ENCODE results near the gene KCNC1.

KCNC1 gene

DNA sequence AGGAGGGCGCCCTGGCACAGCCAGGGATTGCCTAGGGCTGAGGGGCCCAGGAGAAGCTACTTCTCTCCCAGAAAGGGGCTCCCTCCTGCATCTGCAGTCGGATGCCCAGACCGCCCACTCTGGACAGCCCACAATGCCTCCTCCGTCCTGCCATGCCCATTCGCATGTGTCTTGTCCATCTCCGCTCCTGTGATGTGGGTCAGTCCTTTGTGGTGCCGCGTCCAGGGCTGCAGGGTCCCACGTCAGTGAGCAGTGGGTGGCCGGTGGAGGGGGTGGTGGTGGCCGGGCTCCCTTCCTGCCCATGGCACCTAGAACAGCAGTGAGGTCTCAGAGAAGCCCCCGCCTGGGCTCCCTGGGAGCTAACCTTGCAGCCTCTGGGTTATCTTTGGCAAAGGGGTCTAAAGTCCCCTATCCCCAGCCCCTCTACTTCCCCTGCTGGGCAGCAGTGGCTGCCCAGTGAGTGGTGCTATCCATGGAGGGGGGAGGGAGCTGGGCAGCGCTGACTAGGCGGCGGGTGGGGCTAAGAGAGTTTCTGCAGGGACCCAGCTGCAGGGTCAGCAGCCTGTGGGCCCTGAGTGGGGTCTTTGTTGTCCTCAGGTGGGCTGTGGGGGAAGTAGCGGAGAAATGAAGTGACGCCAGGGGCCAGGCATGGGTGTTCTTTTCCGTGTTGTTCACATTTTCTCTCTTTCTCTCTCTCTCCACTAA is 41.1 kb downstream of the KCNC1 start:
- no peak for DNase-seq

DNA sequence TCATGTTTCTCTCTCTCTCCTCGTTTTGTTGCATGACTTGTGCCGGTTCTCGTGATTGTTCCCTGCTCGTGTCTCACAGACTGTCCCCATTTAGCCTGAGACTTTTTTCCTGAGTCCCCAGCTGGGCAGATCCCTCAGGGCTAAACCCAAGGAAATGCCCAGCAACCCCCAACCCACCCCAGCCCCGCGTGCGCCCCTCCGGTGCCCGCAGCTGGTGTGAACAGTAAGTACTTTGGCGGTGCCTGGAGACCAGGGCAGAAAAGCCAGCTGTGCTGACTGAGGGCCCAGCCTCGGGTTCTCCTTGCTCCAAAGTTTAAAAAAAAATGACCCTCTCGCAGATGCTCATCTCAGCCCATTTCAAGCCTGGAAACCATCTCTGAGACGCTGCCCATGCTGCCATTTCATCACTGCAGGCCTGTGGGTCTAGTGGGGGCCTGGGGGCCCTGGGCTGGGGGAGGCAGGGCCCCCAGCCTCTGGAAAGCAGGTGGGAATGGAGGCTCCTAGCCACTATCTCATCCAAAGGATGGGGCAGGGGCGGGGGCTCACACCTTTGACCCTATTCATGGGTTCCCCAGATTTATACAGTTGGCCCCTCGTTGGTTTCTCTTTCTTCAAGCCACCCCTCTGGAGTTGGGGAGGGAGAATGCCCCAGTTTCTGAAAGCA is 41.8 kb downstream of the KCNC1 start:
- DNase-seq = no peak

DNA sequence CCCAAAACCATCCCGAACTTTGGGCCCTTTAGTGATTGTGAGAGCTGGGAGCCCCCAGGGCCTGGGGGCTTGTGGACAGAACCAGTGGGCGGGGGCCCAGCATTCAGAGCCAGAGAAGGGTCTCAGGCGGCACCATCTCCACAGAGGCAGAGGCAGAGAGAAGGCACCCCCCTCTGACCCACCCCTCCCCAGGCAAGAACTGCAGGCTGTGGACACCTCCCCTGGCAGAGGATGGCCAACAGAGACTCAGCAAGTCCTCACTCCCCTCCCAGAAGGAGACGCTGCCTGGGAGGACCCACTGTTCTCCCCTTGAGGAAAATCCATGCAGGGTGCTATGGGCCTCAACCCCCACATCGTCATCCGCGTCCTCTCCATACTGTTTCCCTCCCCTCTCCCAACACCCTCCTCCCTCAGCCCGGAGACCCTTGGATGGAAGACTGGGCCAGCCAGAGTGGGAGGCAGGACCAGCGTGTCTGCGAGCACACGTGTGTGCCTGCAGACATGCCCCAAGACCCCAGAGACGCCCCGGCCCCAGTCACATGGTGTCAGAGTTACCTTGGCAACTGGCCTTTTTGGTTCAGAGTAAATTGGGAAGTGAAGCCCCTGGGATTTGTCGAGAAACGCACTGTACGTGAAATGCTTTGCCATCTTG is 42.6 kb downstream of the KCNC1 start:
- no peak for DNase-seq

DNA sequence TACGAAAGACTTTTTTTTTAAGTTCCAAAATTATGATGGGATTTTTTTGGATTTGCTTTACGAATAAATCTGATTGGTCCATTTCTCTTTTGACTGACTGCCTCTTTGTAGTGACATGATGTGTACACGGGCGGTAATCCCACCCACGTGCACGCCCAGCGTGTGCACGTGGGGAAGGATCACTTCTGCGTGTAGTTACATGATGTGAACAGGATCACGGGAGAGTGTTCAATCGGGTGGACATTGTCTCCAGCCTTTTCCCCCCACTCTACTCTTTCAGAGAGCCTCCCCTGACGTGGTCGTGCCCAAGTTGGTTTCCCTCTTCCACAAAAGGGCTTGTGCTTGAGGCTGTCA is 43.1 kb downstream of the KCNC1 start:
- DNase-seq = no peak

DNA sequence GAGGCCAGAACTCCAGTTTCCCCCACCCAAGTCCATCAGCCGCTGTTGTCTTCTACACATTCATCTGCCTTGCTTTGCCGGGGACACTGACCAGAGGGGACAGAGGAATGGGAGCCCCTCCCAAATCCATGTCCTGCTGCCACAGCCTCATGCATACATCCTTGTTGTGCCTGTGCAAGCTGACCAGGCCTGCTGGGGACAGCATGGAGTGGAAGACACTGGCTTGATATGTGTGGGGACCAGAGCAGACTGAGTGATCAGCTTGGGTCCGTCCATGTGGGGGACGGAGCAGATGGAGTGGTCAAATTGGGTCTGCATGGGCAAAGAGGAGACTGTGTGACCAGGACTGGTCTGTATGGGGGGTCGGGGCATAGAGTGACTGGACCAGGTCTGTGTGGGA is 43.8 kb downstream of the KCNC1 start:
- DNase-seq = no peak

DNA sequence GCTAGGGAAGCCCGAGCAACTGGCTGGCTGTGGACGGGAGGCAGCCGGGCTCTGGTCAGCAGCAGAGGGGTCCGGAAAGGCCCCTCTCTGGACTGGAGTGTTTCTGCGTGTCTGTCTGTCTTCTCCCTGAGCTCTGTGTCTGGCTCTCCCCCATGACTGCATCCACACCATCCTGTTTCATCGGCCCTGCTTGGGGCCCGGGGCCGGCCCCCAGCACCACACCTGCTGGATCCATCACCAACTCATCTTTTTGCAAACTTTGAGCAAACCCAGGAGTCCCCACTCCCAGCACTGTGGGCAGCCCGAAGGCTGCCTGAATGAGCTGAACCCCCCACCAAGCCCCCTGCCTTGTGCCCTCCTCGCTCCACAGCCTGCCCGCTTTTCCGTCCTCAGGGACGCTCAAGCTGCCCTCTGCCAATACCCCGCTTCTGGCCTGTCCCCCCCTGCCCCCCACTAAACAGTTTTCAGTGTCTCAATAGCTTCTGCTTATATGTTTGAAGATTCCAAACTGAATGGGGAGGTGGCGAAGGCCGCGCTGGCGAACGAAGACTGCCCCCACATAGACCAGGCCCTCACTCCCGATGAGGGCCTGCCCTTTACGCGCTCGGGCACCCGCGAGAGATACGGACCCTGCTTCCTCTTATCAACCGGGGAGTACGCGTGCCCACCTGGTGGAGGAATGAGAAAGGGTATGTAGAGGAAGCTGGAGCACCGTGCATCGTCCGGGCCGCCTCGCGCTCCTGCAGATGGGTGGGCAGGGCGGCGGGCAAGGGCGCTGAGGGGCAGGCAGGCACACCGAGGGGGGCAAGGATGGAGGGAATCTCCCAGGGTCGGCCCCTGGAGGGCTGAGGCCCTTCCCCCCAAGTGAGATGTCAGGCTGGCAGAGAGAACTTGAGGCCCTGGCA is 44.6 kb downstream of the KCNC1 start:
- no peak for DNase-seq

DNA sequence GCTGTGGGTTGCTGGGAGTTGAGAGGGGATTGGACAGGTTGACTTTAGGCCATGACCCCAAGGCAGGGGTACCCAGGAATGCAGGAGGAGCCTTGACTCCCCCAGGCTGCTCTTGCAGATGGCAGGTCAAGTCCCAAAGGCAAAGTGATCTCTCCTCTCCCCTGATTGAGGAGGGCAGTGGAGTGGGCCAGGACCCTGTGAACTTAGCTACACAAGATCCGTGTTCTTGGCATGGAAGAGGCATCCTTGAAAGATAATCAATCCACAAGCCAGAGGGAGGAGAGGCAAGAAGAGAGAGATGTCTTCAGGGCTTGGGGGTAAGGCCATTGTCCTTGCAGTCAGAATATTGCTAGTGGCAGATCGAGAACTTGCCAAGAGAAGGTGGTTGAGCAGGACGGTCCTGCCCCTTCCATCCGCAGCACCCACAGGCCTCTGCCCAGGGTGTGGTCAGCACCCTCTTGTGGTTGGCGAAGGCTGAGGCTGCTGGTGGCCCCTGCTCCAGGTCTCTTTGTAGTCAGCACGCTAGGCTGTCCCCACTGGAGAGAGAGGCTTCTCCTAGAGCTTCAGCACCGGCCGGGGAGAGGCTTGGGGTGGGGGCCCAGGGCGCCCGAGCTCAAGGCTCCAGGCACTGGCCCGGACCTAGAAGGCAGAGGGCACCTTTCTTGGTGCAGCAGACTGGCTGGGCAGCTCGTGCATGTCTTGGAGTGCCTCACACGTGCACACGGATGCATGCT is 45.4 kb downstream of the KCNC1 start:
- no peak for DNase-seq

DNA sequence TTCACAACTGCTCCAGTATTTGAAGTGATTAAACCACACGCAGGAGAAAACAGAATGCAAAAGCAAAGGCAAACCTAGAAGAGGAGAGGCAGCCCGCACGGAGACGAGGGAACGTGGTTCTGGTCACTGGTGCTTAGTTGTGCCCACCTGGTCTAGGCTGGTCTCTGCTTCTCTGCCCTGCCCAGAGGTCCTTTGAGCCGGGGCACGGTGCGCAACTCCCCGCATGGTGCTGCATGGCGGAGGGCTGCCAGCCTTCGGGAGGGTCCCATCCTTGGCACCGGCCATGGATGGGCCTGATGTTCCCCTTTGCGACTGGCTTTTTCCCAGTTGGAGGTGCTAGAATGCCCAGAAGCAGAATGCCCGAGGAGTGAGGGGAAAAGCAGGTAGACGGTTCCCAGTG is 46.1 kb downstream of the KCNC1 start:
- DNase-seq = no peak

DNA sequence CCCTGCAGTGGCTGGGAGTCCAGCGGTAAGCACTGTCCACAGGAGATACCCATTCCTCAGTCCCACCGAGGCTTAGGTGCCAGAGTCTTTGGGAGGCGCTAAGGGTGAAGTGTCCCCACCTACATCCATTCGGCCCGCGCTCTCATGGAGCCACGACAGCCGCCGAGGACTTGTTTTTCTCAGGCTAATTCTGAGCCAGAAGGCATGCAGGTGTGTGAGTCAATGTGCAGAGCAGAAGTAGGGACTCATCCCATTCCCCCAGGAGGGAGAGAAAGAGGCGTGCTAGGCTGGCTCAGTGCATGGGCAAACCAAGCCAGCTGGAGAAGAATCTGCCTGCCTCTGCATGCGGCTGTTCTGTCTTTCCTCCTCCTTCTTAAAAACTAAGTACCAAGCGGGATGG is 46.6 kb downstream of the KCNC1 start:
- DNase-seq = no peak

DNA sequence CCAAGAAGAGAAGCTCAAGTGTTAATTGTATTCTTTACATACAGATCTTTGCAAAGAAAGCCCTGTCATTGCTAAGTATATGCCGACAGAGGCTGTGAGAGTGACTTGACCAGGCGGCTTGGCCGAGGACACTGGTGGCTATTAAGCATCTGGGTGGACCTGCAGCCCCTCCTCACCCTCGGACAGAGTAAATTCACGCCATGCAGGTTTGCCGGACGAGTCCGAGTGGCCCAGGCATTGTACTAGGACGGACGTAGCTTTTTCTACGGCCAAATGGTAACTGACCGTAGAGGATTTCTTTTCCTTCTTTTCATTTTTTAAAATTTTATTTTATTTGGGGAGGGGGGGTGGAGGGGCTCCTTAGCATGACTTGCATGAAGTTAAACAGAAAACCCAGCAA is 47.0 kb downstream of the KCNC1 start:
- no peak for DNase-seq

DNA sequence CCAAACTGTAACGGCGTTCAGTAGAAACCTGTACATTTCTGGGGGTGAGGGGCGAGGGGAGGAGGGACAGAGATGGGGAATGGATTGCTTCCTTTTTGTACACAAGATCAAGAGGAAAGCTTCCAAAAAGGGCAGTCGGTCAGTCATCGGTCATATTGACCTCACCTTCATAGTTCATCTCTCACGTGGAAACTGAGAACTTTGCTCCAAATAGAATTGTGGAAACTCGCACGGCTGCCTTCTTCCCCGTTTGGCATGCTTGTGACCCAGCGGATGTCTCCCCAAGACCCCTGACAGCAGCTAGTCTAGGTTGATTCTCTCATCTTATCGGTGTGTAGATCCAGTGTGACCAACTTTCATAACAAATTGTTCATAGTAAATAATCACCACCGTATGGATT is 47.6 kb downstream of the KCNC1 start:
- no peak for DNase-seq

DNA sequence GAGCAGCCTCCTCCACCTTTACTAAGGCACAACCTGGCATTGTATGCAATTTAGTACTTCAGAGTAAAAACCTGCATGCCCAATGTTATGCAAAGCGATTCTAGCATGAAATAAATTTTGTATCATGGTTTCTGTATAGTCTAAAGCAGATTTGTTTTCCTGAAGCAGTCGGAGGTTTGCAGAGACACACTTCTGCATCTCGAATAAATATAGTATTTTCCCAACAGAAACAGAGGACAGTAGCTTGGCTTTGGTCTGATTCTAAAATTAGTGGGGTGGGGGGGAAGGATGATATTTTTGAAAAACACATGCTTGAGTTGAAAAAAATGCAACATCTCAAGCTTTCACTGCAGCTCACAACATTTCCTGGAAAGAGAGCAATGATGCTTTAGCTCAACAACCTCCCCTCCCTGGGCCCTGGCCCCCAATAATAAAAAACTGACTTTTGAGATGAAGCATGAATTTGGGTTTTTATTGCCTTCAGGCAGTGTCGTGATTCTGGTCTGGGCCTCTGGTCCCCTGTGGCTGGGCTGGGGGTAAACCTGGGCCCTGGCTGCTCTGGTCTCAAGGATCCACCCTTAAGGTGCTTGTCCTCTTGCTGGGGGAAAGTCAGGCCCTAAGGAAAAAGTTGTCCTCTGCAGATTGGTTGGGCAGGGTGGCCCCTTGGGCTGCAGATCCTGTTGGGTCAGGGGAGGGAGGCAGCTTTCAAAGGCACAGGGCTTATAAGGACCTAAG is 48.2 kb downstream of the KCNC1 start:
- DNase-seq = no peak

DNA sequence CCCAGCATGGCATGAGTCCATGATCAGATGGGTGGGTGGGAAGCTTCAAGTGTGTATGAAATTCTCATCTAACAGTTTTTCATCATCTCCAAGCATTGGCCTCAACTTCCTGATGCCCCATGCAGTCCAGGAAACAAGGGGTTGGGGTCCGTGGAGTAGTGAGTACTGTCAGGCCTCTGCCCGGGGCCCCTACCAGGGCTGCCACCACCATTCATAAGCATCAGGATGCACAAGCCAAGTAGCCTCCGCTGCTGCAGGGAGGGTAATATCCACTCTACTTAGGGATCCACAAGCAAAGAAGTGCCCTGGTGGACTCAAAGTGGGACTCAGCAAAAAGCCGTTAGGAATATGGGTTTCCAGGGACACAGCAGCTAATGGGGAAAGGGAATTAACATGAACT is 49.3 kb downstream of the KCNC1 start:
- DNase-seq = no peak

DNA sequence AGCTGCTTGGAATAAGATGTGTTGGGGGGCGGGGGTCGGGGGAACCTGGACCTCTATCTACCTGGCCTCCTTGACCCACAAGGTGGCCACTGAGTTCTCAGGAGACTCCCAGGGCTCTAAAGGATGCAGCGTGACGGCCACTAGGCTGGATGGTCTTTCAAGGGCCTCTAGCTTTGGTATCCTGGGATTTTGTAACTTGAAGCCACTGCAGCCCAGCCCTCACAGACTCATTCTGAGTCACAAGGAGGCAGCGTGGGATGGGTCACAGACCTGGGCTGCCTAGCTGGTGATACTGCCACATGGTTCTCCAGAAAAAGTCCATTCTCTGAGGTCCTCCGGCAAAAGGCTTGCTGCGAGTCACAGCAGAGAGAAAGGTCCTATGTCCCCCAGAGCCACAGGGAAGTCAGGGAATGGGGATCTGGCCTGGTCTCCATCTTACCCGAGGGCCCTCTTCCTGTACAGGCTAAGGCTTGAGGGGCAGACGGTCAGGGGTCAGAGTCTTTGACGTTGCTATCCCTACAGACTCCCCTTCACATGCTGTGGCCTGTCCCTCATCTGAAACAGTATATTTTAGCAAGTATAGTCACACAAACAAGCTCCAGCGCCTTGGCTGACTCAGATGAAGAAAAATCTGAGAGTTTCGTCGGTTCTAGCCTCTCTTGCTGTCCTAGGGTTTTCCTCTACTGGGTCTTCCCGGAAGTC is 52.4 kb downstream of the KCNC1 start:
- DNase-seq = no peak

DNA sequence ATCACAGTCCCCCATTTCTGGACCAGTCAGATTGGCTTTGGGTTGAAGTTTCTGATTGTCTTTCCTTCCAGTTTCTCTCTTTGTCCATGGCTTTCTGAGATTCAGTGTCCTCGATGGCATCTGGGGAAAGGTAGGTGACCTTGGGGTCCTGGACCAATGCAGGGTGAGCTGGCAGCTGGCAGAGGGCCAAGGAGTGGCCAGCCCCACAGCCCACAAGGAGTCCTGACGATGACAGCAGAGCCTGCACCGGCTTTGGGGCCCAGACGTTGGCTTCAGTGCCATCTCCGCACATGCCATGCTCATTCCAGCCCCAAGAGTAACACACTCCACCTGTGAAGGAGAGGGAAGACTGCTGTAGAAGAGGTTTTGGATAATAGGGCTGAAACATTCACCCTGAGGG is 53.5 kb downstream of the KCNC1 start:
- no peak for DNase-seq

DNA sequence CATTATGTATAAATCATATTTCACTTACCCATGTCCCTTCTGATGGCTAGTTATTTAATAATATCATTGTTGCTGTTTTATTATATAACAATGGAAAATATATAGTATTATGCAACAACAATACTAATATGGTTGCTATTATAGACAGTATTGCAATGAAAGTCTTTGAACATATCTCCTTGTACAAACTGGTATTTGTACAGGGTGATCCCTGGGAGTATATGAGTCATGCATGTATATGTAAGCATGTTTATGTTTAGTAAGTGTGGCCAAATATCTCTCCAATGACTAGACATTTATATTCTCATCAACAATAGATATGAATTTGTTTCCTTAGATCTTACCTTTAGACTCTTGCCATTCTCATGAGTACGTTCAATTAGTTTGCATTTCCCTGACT is 55.9 kb downstream of the KCNC1 start:
- no peak for DNase-seq

DNA sequence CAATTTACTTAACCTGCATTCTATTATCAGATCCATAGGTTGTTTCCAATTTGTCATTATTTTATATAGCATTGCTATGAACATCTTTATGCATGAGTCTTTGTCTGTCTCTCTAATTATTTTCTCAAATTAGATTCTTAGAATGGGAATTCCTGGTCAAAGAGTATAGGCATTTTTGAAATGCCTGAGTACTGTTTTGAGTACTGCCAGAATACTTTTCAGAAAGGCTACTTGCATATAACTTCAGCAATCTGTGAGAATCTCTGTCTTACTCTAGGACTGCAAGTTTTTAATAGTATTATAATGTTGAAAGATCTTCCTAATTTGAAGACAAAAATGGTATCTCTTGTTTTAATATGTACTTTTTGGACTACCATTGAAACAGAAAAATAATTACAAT is 56.6 kb downstream of the KCNC1 start:
- no peak for DNase-seq

DNA sequence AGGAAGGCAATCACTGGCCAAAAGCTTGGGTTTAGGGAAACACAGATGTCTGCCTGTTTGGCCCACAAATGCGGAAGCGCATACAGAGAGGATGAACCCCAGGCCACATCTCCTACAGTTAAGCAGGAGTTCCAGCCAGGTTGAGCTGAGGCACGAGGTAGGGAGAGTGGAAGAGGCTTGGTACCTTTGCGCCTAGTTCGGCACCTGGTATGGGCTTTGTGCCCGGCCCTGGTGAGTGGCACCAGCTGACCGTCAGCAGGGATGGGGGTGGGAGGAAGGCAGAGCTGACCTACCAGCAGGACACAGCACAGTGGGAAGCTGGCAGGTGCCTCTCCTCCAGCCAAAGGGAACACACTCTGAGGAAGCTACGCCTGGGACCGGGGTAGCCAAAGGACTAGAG is 57.6 kb downstream of the KCNC1 start:
- no peak for DNase-seq

DNA sequence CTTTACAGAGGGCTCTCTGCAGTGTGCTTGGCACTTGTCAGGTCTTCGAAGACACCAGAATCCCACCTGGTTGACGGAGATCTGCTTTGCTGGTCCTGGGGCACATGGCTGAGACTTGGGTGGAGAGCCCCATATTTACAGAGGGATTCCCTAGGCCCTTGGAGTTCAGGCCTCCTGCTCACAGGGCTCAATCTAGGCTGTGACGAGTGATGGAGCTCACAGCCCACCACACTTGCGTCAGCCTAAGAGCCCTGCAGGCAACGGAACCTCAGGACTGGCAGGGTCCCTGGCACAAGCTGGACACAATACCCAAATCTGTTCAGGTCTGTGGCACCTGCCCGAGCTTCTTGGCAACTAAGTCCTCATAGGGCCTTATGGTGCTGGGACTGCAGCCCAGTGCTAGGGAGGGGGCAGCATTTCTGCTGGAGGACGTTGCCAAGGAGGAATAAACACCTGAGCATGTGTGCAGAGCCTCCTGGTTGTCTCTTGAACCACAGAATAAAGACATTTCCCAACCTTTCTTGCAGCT is 59.1 kb downstream of the KCNC1 start:
- DNase-seq = no peak

DNA sequence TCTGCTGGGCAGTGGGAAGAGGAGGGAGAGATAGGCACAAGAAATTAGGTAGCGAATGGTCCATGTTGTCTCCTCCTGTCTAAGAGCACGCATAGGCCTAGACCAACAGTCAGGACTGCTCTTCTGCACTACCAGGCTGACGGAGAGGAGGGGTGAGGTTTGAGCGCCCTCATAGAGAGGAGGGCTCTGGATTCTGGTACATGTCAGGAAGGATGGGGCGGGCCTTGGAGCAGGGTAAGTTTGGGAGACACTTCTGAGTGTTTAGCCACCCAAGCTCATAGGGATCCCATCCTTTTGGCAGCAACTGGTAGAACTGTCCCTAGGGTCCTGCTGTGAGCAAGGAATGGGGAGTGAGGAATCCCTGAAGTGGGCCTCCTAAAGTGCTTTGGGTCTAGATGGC is 60.4 kb downstream of the KCNC1 start:
- DNase-seq = no peak

DNA sequence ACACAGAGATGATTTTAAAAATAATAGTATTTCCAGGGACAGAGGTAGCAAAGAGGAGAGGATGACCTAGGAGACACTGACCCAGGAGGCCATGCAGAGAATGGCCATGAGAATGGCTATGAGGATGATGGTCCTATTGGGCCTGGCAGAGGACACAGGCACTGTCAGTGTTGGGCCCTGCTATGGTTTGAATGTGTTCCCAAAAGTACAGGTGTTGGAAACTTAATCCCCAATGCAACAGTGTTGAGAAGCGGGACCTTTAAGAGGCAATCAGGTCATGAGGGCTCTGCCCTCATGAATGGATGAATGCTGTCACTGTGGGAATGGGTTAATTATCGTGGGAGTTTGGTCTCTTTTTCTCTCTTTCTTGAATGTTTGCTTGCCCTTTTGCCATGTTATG is 61.6 kb downstream of the KCNC1 start:
- no peak for DNase-seq
